SW 1271 (cell line): Measurements from ENCODE around the gene TRIM7.

Source experiments
- DNase-seq, 2 experiments: peaks; one replicate each; lab custom pipeline; 2025; lab: John Stamatoyannopoulos, UW

Gene TRIM7

GRCh38 chr5:181204826-181205760 is at the start of gene TRIM7:
Gene TRIM7 (minus strand): TSS chr5:181205196. CDS start chr5:181205110, 86 bp downstream.
- DNase-seq, result no peak

- DNase-seq, result no peak
These were observed 43.3 kb upstream of the TRIM7 start for GRCh38 chr5:181248277-181248676.

DNA sequence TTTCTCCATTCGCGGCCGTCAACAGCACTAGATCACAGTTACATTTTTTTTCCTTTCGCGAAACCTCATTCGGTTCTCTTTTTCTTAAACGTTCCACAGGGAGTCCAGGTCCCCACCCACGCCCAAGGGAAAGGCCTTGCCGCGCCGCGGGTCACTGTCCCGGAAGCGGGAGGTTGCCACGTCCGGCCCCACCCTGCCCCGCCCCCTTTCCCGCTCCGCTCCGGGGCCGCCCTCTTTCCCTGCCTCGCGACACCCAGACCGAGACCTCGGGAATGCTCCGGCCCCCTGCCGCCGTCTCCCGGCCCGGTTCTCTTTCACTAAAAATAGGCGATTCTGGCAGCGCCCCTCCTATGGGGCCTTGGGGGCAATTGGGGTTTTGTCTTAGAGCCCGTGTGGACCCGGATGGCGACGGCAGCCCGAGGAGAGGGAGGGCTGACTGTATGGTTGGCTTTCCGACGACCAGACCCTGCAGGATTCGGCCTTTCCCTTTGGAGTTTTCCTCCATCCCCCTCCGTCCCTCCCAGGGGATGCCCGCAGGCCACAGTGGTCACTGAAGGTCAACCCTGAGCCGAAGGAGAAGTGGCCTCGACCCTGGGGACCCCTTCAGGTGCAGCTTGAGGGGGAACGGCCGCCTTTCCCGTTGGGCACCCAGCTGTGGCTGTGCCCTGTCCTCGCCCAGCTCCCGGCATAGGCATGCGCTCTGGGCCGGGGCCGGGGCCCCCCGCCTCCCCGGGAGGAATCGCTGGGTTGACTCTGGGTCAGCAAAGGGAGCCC is 41.5 kb upstream of the TRIM7 start:
- no peak for DNase-seq

GRCh38 chr5:181245427-181246275 is 40.7 kb upstream of the TRIM7 start:
- DNase-seq, result no peak

DNA sequence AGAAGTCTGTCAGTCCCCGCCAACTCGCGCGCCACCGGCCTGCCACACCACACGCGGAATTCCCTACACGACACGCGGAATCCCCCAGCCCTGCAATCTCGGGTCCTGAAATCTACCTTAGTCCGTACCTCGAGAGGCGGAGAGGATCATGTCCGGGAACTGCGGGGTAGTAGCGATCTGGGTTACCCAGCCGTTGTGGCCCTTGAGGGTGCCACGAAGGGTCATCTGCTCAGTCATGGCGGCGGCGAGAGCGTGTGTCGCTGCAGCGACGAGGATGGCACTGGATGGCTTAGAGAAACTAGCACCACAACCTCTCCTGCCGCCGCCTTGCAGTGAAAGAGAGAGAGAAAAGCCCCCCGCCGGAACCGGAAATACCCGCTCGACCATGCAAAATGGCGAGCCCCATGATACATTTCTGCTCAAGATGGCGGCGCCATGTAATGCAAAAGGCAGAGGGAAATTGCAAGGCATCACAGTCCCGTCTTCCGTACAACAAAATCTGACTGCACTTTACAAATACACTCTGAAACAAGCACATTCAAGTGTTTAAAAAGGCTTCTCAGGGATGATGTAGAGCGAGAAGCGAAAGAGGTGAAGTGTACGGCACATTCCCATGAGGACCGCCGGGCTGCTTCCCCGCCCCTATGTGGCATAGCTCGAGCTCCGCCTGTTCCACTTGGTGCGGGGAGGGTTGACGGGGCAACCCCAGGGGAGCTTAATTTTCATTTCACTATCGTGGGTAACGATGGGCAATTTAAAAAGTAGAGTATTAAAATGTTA is 38.8 kb upstream of the TRIM7 start, which contains the start of gene RACK1:
TSS of gene RACK1 (minus strand) at position 343 of the 780 bp plus-strand sequence. CDS start at position 237, 106 bp downstream.
- no peak for DNase-seq

DNA sequence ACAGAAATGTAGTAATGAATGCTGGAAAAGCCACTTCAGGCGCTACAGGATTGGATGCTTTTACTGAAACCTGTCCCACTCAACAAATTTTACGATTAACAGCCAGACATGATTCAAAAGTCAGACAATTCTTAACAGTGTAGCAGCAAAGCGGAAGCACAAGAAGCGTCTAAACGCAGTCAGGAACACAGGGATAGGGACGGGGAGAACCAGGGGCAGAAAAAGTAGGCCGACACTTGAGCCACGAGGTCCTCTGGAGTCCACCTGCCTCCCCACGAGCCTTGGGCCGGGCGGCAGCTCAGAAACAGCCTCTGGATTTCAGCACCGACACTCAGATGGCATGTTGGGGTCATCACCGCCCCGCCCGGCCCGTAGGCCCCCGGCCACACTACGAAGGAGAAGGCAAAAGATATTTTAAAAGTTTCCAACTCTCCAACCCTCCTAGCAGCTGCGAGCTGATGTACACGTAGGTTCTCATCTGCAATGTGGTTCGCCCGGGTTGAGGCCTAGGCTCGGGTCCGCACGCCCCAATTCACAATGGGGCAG is 38.1 kb upstream of the TRIM7 start:
- no peak for DNase-seq

- DNase-seq, result no peak
These were observed 37.0 kb upstream of the TRIM7 start for GRCh38 chr5:181242031-181242451.

GRCh38 chr5:181241393-181241975 is 36.5 kb upstream of the TRIM7 start:
- no peak for DNase-seq

- DNase-seq, result no peak
These were observed 34.2 kb upstream of the TRIM7 start for GRCh38 chr5:181239062-181239663.

DNA sequence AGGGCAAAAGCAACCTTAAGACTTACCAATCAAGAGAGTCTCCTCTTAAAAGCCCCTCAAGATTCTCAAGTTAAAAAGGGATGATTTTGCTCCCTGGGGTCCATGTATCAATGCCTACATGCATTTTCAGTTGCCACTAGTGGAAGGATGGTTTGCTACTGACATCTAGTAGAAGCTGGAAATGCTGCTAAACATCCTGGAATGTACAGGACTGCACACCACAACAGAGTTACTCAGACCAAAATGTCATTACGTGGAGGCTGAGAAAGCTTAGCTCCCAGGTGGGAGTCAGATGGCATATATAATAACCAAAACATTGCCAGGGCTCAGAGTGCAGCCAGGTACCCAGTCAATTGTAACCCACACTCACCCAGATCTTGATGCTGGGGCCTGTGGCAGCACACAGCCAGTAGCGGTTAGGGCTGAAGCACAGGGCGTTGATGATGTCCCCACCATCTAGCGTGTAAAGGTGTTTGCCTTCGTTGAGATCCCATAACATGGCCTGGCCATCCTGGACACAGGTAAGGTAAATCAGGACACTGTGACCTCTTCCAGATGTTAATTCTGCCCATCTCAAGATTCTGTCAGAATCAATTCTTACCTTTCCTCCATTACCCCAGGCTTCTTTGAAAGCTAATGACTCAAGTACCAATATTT is 32.9 kb upstream of the TRIM7 start:
- no peak for DNase-seq

- no peak for DNase-seq
These were observed 32.1 kb upstream of the TRIM7 start for GRCh38 chr5:181236954-181237641.

DNA sequence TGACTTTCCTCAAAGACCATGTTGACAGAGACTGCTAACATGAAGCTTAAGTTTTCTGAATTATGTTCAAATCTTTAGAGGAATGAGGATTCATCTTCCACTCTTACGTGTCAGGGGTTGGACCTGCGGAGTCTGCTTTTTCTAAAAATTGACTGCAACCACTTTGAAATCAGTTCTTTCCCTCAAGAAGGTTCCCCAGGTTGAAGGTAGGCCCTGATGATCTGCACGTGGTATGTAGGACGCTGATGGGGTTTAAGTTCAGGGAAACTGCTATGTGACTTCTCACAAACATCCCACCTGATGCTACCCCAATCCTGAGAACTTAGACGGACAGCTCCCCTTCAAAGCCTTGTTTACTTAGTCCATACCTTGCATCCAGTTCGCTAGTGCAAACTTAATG is 31.5 kb upstream of the TRIM7 start:
- DNase-seq, result no peak

- DNase-seq, result no peak
These were observed 30.8 kb upstream of the TRIM7 start for GRCh38 chr5:181235689-181236366.

- DNase-seq, result no peak
These were observed 30.3 kb upstream of the TRIM7 start for GRCh38 chr5:181235323-181235688.

- no peak for DNase-seq
These were observed 29.7 kb upstream of the TRIM7 start for GRCh38 chr5:181234455-181235306.

- no peak for DNase-seq
These were observed 28.9 kb upstream of the TRIM7 start for GRCh38 chr5:181233801-181234454.
